GM19025 (cell line): ENCODE data around the gene PRPF8.

Source experiments
- ATAC-seq: cut with Tn5 transposase; IDR thresholded peaks from one replicate; pipeline ENCODE4 v1.9.1; 2021; ENCODE audit warnings: mild to moderate bottlenecking, low read depth, moderate library complexity; ENCODE audit not compliant: unreplicated experiment

The PRPF8 gene

DNA sequence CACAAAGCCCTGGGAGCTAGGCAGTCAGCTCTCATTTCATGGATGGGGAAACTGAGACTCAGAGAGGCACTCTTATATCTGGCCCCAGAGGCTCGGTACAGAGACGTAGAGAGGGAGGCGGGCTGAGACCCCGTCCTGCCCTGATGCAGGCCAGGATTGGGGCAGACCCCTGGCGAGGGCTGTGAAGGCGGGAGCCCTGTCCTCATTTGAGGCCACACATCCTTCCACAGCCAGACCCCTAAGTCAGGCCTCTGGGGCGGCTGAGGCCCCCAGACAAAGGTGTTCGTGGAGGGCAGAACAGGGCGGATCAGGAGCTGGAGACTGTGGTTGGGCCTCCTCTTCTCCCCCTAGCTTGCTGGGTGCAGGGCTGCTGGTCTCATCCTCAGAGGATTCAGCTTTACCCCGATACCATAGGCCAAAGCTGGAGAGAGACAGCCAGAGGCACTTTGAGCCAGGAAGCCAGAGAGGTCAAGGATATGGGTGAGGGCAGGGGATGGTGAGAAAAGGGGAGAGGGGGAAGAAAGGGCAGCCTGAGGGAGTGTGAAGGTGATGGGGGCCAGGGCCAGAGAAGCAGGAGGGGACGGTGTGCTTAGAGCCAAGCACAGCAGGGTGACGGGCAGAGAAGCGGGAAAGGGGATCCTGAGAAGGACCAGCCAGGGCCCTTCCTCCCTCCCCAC, 38.3 kb downstream of the PRPF8 start:
- ATAC-seq, result no peak

DNA sequence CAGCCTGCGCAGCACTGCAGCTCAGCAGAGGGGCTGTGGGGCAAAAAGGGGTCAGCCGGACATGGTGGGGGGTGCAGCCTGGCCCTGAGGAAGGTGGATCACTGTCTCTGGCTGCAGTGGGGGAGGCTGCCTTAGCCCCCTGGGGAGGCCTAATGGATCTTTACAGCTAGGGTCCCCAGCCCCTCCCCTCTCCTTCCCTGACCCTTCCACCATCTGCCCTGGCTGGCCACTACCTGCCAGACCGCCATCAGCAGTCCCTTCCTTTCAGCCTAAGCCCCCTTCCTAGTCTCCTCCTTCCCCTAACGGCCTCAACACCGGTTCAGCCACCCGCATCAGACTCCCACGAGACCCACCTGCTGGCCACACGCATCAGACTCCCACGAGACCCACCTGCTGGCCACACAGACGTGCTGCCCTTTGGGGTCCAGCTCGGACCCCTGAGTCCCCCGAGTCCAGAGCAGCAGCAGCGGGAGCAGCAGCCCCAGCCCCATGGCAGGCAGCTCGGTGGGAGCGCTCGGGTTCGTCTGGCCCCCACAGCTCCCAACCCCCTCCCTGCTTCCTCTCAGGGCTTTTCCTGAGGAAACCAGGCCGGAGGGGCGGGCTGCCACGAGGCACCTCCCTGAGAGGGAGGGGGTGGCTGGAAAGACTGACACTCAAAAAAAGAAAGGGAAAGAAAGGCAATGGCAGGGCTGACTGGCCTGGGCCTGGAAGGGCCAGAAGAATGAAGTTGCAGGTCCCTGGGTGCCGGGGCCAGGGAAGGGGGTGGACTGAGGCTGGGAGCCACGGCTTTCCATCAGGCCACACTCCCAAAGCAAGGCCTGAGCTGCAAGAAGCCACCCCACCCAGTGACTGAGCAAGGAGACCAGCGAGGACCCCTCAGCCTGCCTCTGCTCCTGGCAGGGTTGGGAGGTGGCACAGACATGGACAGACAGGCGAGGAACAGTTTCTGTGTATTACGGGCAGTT, 39.2 kb downstream of the PRPF8 start, which contains the start of gene SCARF1:
Gene SCARF1, minus strand, starts transcription at position 526 of the 965 bp plus-strand sequence. Its CDS starts 35 bp downstream, at position 491.
- ATAC-seq, result no peak

- ATAC-seq, result no peak
Observed at GRCh38 chr17:1644493-1645206, 40.0 kb downstream of the PRPF8 start.

GRCh38 chr17:1643999-1644492, 40.6 kb downstream of the PRPF8 start:
- ATAC-seq, result no peak

GRCh38 chr17:1643293-1643998, 41.2 kb downstream of the PRPF8 start:
- no peak for ATAC-seq

- no peak for ATAC-seq
Observed at GRCh38 chr17:1641065-1641403, 43.6 kb downstream of the PRPF8 start.

GRCh38 chr17:1640329-1641064, 44.2 kb downstream of the PRPF8 start:
- ATAC-seq, result no peak

DNA sequence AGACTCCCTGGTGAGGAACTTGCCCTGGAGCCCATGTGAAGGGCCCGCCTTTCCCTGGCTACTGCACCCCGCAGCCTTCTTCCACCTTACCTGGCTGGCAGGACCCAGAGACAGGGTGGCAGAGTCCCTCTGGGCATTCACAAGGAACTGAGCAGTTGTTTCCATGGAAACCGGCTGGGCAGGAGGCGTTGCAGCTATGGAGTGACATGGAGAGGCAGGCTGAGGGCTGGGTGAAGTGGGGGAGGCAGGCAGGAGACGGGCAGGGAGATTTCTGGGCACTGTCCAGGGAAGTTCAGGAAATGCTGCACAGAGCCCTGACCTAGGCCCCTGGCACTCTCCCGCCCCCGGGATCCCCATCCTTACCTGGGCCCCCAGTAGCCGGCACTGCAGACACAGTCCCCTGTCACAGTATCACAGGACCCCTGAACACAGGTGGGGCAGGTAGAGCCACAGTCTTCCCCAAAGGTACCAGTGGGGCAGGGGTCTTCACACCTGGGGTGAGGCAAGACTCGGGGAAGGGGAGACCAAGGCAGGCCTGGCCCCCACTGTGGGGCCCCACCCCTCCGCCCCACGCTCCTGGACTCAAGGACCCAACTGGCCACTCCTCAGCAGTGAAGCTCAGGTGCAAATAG, 45.0 kb downstream of the PRPF8 start:
- ATAC-seq, result no peak

GRCh38 chr17:1638624-1639300, 45.9 kb downstream of the PRPF8 start:
- ATAC-seq, result no peak

- ATAC-seq, result no peak
Observed at GRCh38 chr17:1638171-1638590, 46.5 kb downstream of the PRPF8 start.

GRCh38 chr17:1636732-1637285, 47.9 kb downstream of the PRPF8 start:
- no peak for ATAC-seq

DNA sequence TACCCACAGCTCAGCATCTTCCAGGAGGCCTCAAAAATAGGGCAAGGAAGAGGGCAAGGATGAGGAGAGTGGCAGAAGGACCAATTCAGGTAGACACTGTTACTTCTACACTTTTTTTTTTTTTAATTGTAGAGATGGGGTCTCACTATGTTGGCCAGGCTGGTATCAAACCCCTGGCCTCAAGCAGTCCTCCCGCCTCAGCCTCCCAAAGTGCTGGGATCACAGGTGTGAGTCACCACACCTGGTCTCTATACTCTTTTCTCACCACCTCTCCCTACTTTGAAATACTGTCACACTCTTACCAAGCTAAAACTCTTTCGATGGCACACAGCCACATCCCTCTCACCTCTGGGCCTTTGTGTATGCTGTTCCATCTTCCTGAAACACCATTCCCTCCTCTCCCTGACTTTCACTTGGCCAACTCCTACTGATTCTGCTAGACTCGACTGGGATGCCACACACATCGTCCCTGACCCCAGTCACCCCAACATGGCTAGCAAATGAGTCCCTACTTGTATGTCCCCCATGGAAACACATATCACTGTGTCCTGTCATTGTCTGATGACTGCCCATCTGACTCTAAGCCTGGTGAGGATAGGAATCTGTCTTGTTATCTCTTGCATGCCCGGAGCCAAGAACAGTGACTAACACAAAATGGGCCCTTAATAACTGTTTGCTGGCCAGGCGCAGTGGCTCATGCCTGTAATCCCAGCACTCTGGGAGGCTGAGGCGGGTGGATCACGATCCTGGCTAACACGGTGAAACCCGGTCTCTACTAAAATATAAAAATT, 48.8 kb downstream of the PRPF8 start:
- ATAC-seq, result no peak

DNA sequence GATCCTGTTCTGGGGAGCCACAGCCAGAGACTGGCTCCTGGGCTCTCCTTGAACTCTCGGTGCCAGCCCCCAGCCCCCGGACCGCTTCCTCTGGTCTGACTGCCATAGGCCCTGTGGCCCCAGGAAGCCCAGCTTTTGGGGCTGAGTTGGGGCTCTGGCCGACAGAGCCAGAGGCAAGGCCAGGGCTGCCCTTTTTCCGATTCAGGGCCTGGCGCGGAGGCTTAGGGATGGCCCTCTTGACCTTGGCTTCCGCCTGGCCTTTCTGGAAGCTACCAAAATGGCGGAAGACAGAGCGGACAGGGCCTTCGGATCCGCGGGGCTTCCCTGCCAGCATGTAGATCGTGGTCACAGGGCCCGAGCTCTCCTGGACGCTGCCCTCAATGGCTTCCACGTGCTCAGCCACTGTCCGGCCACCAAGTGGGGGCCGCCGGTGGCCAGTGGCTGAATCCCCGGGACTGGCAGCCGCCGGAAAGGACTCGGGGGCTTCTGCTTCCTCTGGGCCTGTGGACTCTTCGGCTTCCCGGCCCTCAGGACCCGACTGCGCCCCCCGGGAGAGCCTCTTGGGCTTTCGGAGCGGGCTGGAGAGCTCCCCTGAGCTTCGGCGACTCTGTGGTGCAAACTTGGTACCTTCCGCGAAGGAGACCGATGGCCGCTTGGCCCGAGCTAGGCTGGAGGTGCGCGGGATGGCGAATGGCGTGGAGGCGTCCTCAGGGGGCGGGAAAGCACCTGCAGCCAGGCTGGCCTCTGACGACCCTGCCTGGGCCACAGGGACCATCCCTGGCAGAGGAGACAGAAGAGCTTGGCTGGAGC, 49.6 kb downstream of the PRPF8 start:
- no peak for ATAC-seq

- no peak for ATAC-seq
Observed at GRCh38 chr17:1630662-1631061, 54.0 kb downstream of the PRPF8 start.

DNA sequence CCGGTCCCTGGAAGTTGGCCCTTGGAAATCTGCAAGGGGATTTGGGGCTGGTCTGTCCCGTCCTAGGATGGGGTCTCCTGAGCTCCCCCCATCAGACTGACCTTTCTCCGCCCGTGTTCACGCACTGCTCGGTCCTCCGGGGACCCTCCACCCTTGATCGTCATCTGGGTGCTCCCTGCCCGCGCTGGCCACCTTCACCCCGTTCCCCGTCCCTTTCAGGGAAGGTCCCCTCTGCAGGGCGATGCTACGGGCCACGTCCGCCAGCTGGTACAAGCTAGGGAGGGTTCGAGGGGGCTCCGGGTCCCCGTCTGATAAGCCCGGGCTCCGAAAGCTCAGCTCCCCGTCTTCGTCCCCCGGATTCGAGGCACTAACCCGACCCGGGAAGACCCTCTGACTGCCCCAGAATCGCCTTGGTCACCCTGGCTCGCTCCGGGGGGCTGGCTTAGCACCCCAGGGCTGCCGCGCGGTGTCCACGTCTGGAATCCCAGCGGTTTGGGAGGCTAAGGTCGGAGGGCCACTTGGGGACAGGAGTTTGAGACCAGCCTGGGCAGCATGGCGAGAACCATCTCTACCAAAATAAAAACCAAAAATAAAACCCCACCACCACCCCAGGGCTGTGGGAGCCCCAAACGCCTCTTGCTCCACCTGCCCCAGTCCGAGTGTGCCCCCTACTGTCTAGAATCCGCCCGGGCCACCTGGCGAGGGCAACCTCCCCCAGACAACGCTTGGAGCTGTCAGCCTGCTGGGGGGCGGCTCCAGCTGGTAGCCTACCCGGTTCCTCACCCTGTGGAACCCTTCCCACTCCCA, 55.0 kb downstream of the PRPF8 start:
- no peak for ATAC-seq
